BE2C (cell line): ENCODE data around the gene IGSF9B.
A peak's percentile ranks its signal among the peaks of the same experiment; 100 is the strongest.

ENCODE experiments used
- DNase-seq: peaks from one replicate; pipeline ENCODE4 v3.0.0-alpha.2; 2020
- H3K27me3 ChIP-seq: fragments of 250-450 bp; sonication (Bioruptor Pico); 2 replicates; pipeline ENCODE4 v1.5.1; 2020; ENCODE audit warnings: mild to moderate bottlenecking
- H3K36me3 ChIP-seq: fragments of 250-450 bp; sonication (Bioruptor Pico); 2 replicates; pipeline ENCODE4 v1.5.1; 2020; ENCODE audit warnings: mild to moderate bottlenecking
- H3K4me1 ChIP-seq: fragments of 250-450 bp; sonication (Bioruptor Pico); 2 replicates; pipeline ENCODE4 v1.5.1; 2020
- H3K4me3 ChIP-seq: 2 replicates; pipeline ENCODE4 v1.5.1; 2011; ENCODE audit warnings: low read depth, low read length
- H3K9me3 ChIP-seq: fragments of 250-450 bp; sonication (Bioruptor Pico); 2 replicates; pipeline ENCODE4 v1.5.1; 2020
- CTCF ChIP-seq: IDR thresholded peaks from 2 replicates; pipeline ENCODE4 v1.5.1; 2012; ENCODE audit warnings: mild to moderate bottlenecking, low read depth, low read length

Gene IGSF9B

DNA sequence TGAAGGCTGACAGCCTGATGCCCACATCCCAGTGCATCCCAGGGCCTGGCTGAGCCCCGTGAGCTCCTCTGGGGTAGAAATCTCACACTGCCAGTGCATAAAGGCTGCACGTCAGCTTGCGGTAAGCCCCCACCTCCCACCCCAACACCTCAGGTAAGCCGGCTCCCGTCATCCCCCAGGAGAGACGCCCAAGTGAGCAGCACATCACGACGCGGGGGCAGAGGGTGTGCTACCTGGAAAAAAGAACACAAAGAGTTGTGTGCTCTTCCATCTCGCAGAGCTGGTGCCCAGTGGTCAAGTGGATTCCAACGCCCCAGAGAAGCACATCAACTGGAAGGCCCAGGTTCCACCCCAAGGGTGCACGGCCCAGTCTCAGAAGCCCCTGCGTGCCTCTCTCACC lies 50.0 kb downstream of the IGSF9B start:
- no peak for TF ChIP-seq CTCF
- Histone ChIP-seq H3K27me3 (no peaks in the 10 kb centered on the region), H3K36me3 (peaks cover 80% of the 10 kb centered on the region), H3K4me3 (no peak overlapping the region), H3K4me1 (no peaks in the 10 kb centered on the region), H3K9me3 (no peaks in the 10 kb centered on the region)
- DNase-seq: no peak

DNA sequence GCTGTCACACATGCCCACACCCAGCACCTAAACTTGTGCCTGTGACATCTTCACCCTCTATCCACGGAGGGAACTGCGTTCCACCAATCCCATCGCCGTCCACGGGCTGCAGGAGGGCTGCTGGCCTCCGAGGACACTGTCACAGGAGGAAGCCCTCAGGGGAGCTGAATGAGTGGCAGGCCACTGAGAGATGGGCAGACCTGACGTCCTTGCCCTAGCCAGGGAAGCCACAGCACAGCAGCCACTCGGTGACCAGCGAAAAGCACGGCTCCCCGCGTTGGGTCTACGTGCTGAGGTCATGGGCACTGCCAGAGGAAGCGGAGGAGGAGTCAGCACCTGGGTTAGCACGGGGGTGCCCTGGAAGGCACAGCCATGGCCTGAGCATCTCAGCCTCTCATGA lies 50.5 kb downstream of the IGSF9B start:
- no peaks in the 10 kb centered on the region for H3K27me3 ChIP-seq
- no peak for TF ChIP-seq CTCF
- H3K4me1 ChIP-seq: no peaks in the 10 kb centered on the region
- no peak for DNase-seq
- H3K4me3 ChIP-seq: no peak overlapping the region
- peaks cover 76% of the 10 kb centered on the region for H3K36me3 ChIP-seq
- no peaks in the 10 kb centered on the region for H3K9me3 ChIP-seq

- H3K27me3 ChIP-seq: no peaks in the 10 kb centered on the region
- no peak overlapping the region for H3K4me3 ChIP-seq
- H3K4me1 ChIP-seq: no peaks in the 10 kb centered on the region
- H3K36me3 ChIP-seq: peaks cover 74% of the 10 kb centered on the region
- H3K9me3 ChIP-seq: no peaks in the 10 kb centered on the region
- TF ChIP-seq CTCF: no peak
- peak; percentile 3 for DNase-seq
Observed at GRCh38 chr11:133905677-133906156, 51.1 kb downstream of the IGSF9B start.

DNA sequence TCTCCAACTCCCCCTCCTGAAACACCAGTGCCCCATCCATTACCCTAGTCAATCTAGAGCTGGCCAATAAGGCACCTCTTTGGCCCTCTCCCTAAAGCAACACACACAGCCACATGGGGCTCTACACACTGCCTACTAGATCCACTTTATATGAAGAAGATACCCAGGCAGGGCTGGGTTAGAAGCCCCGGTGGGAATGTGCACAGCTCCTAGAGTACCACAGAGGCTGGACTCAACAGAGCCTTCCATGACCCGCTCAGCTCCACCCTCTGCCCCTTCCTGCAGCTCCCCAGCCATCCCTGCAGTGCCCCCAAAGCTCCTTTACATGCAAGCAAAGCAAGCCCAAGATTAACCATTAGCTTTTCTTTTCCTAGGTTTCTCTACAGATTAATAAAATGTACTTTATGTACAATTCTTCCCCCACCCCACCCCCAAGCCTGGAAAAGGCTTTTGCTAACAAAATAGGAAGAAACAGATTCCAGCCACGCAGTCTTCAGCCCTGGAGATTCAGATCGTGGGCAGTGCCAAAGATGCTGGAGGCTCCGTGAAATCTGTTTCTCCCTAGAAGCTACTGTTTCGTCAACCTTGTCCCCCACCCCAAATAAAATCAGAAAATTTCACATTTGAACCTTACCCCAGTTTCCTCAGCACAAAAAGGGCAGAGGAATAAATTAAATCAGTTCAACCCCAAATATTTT lies 51.8 kb downstream of the IGSF9B start:
- Histone ChIP-seq H3K36me3 (peaks cover 76% of the 10 kb centered on the region), H3K9me3 (no peaks in the 10 kb centered on the region)
- peak; percentile 4 for DNase-seq

DNA sequence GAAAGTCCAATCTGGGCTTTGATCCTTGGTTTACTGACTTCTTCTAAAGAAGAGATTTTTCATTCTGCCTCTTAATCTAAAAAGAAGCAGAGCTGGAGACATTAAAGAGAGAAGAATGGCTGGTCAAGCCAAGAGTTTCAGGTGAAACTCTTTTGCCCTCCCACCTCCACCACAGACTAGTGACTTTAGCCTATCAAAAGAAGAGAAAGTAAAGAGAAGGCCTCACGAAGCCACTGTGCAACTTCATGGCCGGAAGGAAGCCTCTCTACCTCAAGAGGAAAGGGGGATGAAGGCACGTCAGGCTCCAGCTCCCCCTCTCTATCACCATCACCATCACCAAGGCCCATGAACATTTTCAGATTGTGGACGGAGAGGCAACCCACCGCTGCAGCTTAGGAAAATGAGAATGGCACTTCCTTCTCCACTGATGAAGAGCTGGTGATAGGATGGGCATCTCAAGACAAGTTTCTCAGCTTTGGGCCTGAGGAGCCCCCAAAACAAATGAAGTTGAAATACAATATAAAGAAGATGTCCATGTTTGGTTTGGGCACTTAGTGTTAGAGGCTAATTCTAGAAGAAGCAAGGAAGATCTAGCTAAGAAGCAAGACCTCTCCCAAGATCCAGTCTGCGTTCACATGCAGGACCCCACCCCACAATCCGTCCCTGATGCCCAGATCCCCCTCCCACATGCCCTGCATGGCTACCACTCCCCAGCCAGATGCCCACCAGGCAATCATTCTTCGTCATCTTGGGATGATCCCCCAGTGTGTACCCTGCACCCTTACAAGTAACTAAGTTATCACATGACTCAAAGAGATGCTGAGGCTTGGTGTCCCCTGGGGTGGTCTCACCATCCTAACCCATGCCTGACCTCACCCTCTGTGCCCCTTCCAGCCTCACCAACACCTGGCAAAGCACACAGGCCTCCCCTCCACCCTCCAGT lies 52.6 kb downstream of the IGSF9B start:
- no peak for TF ChIP-seq CTCF
- Histone ChIP-seq H3K9me3 (no peaks in the 10 kb centered on the region), H3K4me1 (no peaks in the 10 kb centered on the region), H3K4me3 (no peak overlapping the region), H3K36me3 (peaks cover 73% of the 10 kb centered on the region), H3K27me3 (no peaks in the 10 kb centered on the region)
- DNase-seq: peak; percentile 1

More for the DNA sequence above, 51.8 kb downstream of the IGSF9B start:
- no peaks in the 10 kb centered on the region for H3K27me3 ChIP-seq
- TF ChIP-seq CTCF: no peak
- no peak overlapping the region for H3K4me3 ChIP-seq
- no peaks in the 10 kb centered on the region for H3K4me1 ChIP-seq
